CD1c-positive myeloid dendritic cell (primary cell): ENCODE results near the gene ZBTB7B.
A peak's percentile ranks its signal among the peaks of the same experiment; 100 is the strongest.
"Not testable (repeated sequence)": the region's sequence is repeated elsewhere in the genome, so short reads cannot be mapped to it uniquely, and the experiment has no call there.

Source experiments
- DNase-seq: peaks from one replicate; pipeline ENCODE4 v3.0.0-alpha.2; 2016; ENCODE audit errors: extremely low spot score

The ZBTB7B gene

GRCh38 chr1:154968731-154969130, 33.9 kb upstream of the ZBTB7B start:
- no peak for DNase-seq

GRCh38 chr1:154969246-154969645, 33.4 kb upstream of the ZBTB7B start:
- DNase-seq: no peak

DNA sequence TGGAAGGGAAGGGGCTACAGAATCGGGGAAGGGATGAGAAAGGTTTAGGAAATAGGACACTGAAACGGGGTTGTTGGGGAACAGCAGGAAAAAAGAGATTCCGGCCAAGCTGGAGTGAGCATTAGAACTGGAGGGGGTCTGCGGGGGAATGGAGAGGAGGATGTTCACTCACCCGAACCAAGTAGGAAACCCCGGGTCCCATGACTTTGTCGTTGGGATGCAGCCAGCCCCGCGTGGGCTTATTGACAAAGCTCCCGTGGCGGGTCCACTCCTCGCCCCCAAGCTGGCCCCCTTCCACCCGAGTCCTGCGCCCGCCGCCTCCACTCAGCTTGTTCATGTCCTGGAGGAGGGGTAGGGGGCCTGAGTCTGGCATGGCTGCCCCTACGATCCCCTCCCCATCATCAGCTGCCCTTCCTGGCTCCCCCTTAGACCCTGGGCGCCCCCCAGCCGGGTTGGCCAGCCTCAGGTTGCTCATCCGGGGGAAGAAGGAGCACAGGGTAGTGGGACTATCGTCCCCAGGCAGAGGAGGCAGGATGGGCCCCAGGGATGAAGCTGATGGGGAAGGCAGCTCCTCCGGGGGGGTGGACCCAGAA, 32.6 kb upstream of the ZBTB7B start:
- no peak for DNase-seq

GRCh38 chr1:154970631-154971340, 31.8 kb upstream of the ZBTB7B start, which contains the start of gene SHC1:
SHC1 (minus strand) TSS chr1:154970747; CDS start chr1:154970526, 221 bp downstream.
- DNase-seq: peak; percentile 58

DNA sequence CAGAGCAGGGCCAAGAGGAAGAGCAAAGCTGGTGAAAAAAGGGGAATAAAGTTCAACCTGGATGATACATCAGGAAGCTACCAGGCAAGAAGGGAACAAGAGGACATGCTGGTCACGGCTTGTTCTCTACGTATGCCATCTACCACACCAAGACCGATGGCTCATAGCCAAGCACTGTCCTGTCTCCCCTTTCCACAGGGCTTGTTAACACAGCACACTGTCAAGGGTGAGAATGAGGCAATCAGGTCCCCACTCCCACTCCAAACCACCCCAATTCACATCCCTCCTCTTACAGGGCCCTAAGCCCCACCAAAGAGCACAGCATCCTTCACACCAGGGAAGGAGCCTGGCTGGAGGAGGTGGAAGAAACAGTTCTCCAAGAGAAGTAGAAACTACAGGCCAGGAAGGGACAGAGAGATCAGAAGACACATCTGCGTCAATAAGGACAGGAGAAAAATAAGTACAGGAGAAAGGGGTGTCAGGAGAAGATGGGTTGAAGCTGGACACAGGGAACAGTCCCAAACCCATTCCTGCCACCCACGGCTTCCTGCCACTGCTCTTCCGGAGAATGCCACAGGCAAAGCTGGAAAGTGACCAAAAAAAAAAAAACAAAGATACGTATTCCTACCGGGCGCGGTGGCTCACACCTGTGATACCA, 31.1 kb upstream of the ZBTB7B start:
- peak; percentile 65 for DNase-seq

- DNase-seq: no peak
Observed at GRCh38 chr1:154972213-154972516, 30.4 kb upstream of the ZBTB7B start.

DNA sequence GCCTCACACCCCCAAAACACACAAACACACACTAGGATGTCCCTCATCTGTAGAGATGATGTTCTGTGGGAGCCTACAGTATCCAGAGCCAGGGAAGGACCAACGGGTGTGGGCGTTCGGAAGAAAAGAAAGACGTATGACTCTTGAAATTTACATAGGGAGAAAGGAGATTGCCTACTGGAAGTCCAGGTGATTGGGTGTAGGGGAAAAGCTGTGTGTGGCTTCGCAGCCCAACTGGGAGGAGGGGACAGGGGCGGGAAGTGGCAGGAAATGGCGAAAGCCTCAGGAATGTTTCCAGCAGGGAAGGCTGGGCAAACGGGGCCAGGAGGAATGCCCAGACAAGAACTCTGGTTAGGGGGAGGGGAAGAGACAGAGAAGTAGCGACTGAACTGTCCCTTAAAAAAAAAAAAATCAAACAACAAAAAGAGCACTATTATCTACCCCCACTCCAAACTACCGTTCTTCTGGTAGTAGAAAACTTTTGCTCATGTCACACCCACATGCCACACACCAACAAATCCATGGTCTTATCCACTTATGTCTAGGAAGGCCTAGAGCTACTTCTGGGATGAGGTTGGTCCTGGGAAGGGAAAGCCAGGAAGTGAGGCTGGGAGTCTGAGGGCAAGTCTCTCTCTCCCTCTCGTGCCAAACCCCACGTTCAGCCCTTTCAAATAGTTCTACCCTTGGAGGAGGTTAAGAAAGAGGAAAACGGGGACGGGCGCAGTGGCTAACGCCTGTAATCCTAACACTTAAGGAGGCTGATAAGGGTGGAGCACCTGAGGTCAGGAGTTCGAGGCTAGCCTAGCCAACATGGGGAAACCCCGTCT, 29.9 kb upstream of the ZBTB7B start:
- DNase-seq: no peak

GRCh38 chr1:154973344-154974101, 29.1 kb upstream of the ZBTB7B start:
- DNase-seq: peak; percentile 96

DNA sequence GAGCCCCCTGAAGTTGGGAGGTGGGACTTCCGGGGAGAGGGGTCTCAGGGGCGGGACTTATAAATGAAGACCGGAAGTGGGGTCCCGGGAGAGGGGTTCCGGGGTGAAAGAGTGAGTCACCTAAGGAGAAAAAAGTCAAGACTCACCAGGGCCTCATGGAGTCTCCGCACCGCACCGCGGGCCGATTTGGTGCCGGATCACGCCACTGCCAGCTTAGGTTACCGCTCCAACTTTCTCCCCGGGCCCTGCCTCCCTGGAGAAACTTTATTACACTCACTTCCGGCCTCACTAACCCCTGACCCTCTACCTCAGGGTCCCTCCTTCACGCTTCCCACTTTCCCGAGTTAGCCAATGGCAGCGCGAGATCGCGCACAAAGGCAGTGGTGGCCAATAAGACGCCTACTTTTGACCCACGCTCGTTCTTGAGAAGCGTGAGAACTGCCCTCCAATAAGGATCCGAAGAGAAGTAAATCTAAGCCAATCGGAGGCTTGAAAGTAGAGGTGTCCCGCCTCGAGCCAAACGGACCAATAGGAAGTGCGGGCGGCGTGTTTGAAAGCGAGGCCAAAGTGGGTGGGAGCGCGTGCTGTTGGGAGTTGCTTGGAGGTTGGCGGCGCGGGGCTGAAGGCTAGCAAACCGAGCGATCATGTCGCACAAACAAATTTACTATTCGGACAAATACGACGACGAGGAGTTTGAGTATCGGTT, 28.3 kb upstream of the ZBTB7B start, which contains the start of gene CKS1B:
TSS of gene CKS1B (plus strand) at position 580 of the 706 bp plus-strand sequence. CDS start at position 645, 65 bp downstream.
- DNase-seq: peak; percentile 100

- peak; percentile 99 for DNase-seq
Observed at GRCh38 chr1:154974808-154975408, 27.7 kb upstream of the ZBTB7B start.

DNA sequence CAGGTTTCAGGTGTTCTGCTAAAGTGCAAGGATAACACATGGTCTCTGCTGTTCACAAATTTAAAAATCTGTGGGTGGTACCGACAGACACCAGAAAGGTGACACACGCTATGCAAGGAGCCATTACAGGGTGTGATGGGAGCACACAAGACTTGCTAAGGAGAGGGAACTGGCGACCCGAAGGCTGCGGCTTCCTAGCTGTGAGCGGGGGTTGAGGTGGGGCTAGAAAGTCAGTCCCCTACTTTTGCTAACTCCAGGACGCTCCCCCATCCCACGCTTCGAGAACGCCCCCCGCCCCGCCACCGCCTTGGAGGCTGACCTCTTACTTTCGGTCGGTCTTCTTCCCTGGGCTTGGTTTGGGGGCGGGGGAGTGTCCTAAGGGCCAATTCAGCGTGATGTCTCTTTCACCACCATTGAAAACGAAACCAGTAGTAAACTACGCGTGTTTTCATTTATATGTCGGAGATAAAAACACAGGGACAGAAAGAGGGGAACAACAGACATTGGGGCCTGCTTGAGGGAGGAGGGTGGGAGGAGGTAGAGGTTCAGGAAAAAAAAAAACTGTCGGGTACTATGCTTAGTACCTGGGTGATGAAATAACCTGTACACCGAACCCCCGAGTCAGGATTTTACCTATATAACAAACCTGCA, 27.1 kb upstream of the ZBTB7B start:
- DNase-seq: peak; percentile 73

GRCh38 chr1:154977762-154978161, 24.8 kb upstream of the ZBTB7B start:
- DNase-seq: not testable (repeated sequence)

DNA sequence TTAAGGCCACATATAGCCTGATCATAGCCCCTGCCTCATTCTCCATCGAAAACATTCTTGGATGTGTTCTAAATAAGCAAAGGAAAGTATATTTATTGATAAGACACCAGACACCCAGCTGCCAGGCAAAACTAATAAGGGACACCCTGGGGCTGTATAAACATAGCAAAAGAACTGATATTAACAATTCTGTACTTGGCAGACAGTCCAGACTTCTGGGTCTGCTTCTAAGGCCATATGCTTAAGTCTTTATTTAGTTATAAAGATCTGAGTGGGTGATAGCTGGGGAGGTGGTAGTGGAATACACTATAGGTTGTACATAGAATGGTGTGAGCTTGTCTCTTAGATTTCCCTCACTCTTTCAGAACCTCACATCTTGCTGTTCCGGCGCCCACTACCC, 24.2 kb upstream of the ZBTB7B start:
- no peak for DNase-seq

DNA sequence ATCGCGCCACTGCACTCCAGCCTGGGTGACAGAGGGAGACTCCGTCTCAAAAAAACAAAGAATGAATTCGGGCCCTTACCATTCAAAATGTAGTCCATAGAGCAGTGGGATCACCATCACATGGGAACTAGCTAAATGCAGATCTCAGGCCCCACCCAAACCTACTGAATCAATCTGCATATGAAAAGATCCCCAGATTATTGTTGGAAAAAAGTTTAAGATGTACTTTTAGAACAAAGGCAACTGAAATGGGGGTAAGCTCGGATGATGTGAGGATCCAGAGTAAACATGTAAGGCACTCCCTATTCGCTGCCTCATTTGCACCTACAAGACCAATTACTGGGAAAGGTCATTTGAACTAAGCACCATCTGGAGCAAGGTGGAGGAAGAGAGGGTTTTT, 20.3 kb upstream of the ZBTB7B start:
- no peak for DNase-seq

DNA sequence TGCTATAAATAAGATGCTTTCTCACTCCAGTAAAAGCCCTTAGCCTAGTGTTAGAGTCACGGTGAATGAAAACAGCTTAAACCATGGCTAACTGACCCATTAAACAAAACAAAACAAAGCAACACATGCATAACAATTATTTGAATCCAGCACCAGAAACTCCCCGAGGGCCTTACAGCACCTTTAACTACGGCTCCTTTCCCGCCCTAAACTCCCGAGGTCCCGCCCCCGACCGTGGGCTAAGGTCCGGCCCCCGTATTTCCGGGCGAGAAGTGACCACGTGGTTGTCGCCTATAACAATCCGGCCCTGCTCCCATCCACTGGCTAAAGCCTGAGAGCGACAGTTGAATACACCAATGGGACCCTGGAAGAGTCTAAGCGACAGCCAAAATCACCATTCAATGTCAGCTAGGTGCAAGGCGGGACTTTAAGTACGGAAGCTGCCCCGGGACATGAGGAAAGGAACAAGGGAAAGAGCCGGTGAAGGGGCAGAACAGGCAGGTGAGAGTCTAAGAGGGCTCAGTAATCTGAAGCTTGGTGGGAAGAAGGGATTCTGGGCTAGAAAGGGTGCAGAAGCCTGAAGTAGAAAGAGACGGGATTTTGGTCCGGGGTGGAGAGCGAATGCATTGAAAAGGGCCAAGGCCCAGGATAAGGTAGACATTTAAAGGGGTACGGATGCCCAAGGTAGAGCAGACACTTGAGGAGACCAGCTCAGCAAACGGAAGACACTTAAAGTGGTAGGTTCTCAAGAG, 19.5 kb upstream of the ZBTB7B start, which contains the start of gene FLAD1:
TSS of gene FLAD1 (plus strand) at position 448 of the 752 bp plus-strand sequence. CDS start 351 bp downstream, outside the sequence.
- peak; percentile 99 for DNase-seq

DNA sequence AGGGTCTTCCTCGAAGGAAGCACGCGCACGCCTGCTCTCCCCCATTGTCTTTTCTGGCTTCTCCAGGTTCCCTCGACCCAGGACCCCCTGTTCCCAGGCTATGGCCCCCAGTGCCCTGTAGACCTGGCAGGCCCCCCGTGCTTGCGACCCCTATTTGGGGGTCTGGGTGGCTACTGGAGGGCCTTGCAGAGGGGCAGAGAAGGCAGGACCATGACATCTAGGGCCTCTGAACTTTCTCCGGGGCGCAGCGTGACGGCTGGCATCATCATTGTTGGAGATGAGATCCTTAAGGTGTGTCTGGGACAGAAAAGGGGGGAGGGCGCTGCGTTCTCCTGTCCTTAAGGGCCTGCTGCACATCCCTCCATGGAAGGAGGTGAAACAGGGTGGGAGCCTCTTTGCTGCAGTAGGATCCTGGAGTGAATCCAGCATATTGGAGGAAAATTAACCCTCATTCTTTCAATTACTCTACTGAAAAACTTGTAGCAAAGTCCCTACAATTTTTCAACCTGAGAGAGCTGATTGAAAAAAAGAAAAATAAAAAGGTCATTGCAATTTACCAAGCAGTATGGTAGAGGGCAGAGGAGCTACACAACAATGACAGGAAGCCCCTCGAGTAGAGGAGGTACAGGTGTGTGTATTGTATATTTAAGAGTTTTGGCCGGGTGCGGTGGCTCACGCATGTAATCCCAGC, 18.7 kb upstream of the ZBTB7B start:
- no peak for DNase-seq

GRCh38 chr1:154986736-154987135, 15.9 kb upstream of the ZBTB7B start:
- DNase-seq: not testable (repeated sequence)

DNA sequence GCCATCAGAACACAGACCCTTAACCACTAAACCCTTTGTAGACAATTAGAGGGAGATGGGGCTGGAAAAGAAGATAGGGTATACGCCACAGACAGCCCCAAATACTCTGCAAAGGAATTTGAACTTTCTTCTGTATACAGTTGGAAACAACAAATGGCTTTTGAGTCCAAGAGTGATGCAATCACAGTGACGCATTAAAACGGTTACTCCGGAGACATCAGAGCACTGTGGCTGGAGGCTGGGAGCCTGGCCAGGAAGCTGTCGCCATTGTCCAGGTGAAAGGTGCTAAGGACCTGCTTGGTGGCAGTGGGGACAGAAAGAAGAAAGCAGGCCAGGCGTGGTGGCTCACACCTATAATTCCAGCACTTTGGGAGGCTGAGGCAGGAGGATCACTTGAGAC, 15.3 kb upstream of the ZBTB7B start:
- DNase-seq: no peak
